ENCODE measurements around the gene CHI3L2. TPM values are rescaled to one million over a fixed set of nuclear protein-coding genes. Genes with fewer than 3 reads are reported as not detected.

The CHI3L2 gene
- total and polyA plus RNA-seq, 10 of the 15 experiments (the other 5 are each of a cell fraction or from before 2014, with no cell fraction given): 37.1 to 508 (median 98.3) TPM

- TF ChIP-seq E2F8 (IDR thresholded peaks at IDR 0.05; ENCODE audit: low read depth, partially characterized antibody) (no peak), FOS (IDR thresholded peaks at IDR 0.05; ENCODE audit: borderline replicate concordance, extremely low read depth, insufficient read length) (no peak), LARP7 (IDR thresholded peaks at IDR 0.05) (no peak), RAD21 (IDR thresholded peaks at IDR 0.05; ENCODE audit: insufficient read depth, low read depth, low read length) (no peak), MAX (IDR thresholded peaks at IDR 0.05; ENCODE audit: low read depth, low read length) (no peak), CEBPZ (IDR thresholded peaks at IDR 0.05; ENCODE audit: low read depth, low read length) (no peak), CREB1 (IDR thresholded peaks at IDR 0.05; ENCODE audit: low read depth) (no peak), EED (IDR thresholded peaks at IDR 0.05; ENCODE audit: low read depth) (no peak), POLR2AphosphoS2 (IDR thresholded peaks at IDR 0.05; ENCODE audit: low read depth, low read length) (no peak)
These were observed 44.0 kb upstream of the CHI3L2 start (continued) for GRCh38 chr1:111183308-111184069.

Measured in GM12878 (cell line).